IPS DF 6.9 (cell line): ENCODE data around the gene EFCAB9.

ENCODE experiments used
- DNase-seq: peaks from one replicate; pipeline ENCODE4 v3.0.0-alpha.2; 2013; ENCODE audit warnings: low read depth, low spot score
- H3K27ac ChIP-seq: one replicate; pipeline ENCODE4 v1.5.1; 2013; ENCODE audit warnings: low read length, control low read depth
- H3K27me3 ChIP-seq: 2 replicates; pipeline ENCODE4 v1.6.1; 2013; ENCODE audit warnings: mild to moderate bottlenecking, low read length; ENCODE audit not compliant: control insufficient read depth, insufficient read depth
- H3K36me3 ChIP-seq: 2 replicates; pipeline ENCODE4 v1.6.1; 2013; ENCODE audit warnings: low read length; ENCODE audit not compliant: control insufficient read depth, insufficient read depth
- H3K4me1 ChIP-seq: 2 replicates; pipeline ENCODE4 v1.6.1; 2013; ENCODE audit warnings: low read length; ENCODE audit not compliant: control insufficient read depth, insufficient read depth
- H3K4me3 ChIP-seq: 2 replicates; pipeline ENCODE4 v1.5.1; 2013; ENCODE audit warnings: mild to moderate bottlenecking, low read length
- H3K9me3 ChIP-seq: 2 replicates; pipeline ENCODE4 v1.6.1; 2013; ENCODE audit warnings: low read length, inconsistent platforms; ENCODE audit not compliant: control insufficient read depth, insufficient read depth
- WGBS: extraction: QIAGEN DNeasy Blood & Tissue Kit; methylation state at CpG from one replicate; pipeline ENCODE4 v1.1.7; 2013; ENCODE audit warnings: mixed read lengths, missing lambda C conversion rate; ENCODE audit not compliant: insufficient read length, insufficient coverage; 5-methylcytosine and 5-hydroxymethylcytosine counted together

The EFCAB9 gene

DNA sequence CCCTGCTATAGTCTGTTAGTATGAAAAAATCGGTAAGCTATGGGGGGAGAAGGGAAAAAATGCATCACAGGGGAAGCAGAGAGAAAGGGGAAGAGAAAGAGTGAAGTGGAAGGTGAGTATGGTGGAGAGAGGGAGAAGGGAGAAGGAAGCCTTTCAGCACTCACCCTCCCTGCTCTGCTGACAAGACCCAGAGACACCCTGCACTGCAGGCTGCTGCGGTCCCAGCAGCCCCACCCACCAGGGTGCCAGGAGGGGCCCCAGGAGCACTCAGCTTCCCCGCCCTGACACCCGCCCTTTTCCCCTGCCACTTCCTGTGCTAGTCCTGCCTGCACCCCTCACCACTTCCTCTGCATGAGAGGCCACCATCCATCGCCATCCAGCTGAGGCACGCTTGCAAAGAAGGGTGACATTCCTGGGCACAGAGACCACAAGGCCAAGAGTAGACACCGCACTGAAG is 18.7 kb upstream of the EFCAB9 start:
- Histone ChIP-seq H3K27ac (no peak overlapping the region), H3K36me3 (no peaks in the 10 kb centered on the region), H3K9me3 (no peaks in the 10 kb centered on the region), H3K4me1 (peaks cover 4% of the 10 kb centered on the region), H3K27me3 (no peaks in the 10 kb centered on the region), H3K4me3 (no peak overlapping the region)
- no peak for DNase-seq
- no CpG with 5 or more reads among the region's 7 CpGs for WGBS

- DNase-seq = no peak
- no peak overlapping the region for H3K27ac ChIP-seq
- no peaks in the 10 kb centered on the region for H3K9me3 ChIP-seq
- no CpG with 5 or more reads among the region's 7 CpGs for WGBS
- H3K27me3 ChIP-seq = no peaks in the 10 kb centered on the region
- H3K36me3 ChIP-seq = no peaks in the 10 kb centered on the region; the same call in 1 of the 2 replicates
- H3K4me3 ChIP-seq = no peak overlapping the region
- H3K4me1 ChIP-seq = peaks cover 5% of the 10 kb centered on the region
These were observed 16.8 kb upstream of the EFCAB9 start for GRCh38 chr5:172177176-172177575.

GRCh38 chr5:172178301-172178987 is 15.5 kb upstream of the EFCAB9 start:
- DNase-seq = no peak
- peaks cover 5% of the 10 kb centered on the region for H3K4me1 ChIP-seq

GRCh38 chr5:172178991-172179989 is 14.7 kb upstream of the EFCAB9 start:
- Histone ChIP-seq H3K27ac (no peak overlapping the region), H3K4me3 (no peak overlapping the region), H3K27me3 (no peaks in the 10 kb centered on the region), H3K36me3 (no peaks in the 10 kb centered on the region; the same call in 1 of the 2 replicates), H3K4me1 (peaks cover 5% of the 10 kb centered on the region), H3K9me3 (no peaks in the 10 kb centered on the region)
- DNase-seq = no peak
- WGBS = no CpG with 5 or more reads among the region's 18 CpGs

More at GRCh38 chr5:172178301-172178987, 15.5 kb upstream of the EFCAB9 start:
- Histone ChIP-seq H3K27ac (no peak overlapping the region), H3K27me3 (no peaks in the 10 kb centered on the region), H3K36me3 (no peaks in the 10 kb centered on the region; the same call in 1 of the 2 replicates), H3K9me3 (no peaks in the 10 kb centered on the region), H3K4me3 (no peak overlapping the region)
- WGBS = no CpG with 5 or more reads among the region's 18 CpGs

DNA sequence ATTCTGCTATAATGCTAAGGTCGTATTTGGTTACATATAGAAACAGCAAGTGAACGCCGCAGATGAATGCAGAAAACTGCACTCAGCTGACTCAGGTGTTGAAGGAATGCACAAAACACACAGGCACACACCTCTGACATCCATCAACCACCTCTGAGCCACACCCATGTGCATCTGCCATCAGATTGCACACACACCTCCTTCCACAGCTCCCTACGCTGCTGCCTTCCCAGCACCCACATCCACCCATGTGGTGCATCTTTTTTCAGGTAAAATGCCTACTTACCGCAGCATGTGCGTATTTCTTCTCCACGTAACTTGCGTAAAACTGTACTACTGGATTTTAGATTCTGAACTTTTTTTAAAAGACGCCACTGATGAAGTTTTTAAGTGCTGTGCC is 13.0 kb upstream of the EFCAB9 start:
- no peak for DNase-seq
- Histone ChIP-seq H3K27ac (no peak overlapping the region), H3K4me3 (no peak overlapping the region), H3K4me1 (peaks cover 3% of the 10 kb centered on the region), H3K9me3 (no peaks in the 10 kb centered on the region), H3K36me3 (no peaks in the 10 kb centered on the region; the same call in 1 of the 2 replicates), H3K27me3 (no peaks in the 10 kb centered on the region)
- WGBS = no CpG with 5 or more reads among the region's 9 CpGs

- Histone ChIP-seq H3K9me3 (no peaks in the 10 kb centered on the region), H3K27ac (no peak overlapping the region), H3K36me3 (no peaks in the 10 kb centered on the region; the same call in 1 of the 2 replicates), H3K27me3 (no peaks in the 10 kb centered on the region), H3K4me1 (peaks cover 3% of the 10 kb centered on the region), H3K4me3 (no peak overlapping the region)
- no peak for DNase-seq
- WGBS = no CpG with 5 or more reads among the region's 6 CpGs
These were observed 11.7 kb upstream of the EFCAB9 start for GRCh38 chr5:172182291-172182690.

DNA sequence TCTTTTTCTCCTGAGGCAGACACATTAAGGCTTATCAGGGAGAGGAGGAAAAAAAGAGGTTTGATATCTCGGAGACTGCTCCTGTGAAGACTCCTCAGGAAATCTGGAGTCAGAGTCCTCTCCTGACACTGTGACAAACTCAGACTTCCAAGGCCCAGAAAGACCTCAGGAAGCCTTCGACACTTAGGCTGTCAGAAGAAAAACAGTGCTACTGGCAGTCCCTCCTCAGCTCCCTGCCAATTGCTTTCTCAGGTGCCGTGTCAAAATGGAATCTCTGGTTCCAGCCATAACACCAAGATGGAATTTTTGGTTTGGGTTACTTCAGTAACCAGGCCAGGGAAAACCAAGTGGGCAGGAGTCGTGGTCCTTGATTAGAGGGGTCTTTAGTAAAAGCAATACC is 10.1 kb upstream of the EFCAB9 start:
- Histone ChIP-seq H3K4me3 (no peak overlapping the region), H3K27me3 (no peaks in the 10 kb centered on the region), H3K9me3 (no peaks in the 10 kb centered on the region), H3K4me1 (peaks cover 3% of the 10 kb centered on the region), H3K27ac (no peak overlapping the region), H3K36me3 (no peaks in the 10 kb centered on the region; the same call in 1 of the 2 replicates)
- DNase-seq = no peak
- no CpG with 5 or more reads among the region's 4 CpGs for WGBS

GRCh38 chr5:172185096-172185461 is 8.9 kb upstream of the EFCAB9 start:
- H3K4me3 ChIP-seq = no peak overlapping the region
- no peaks in the 10 kb centered on the region; the same call in 1 of the 2 replicates for H3K36me3 ChIP-seq
- no peaks in the 10 kb centered on the region for H3K9me3 ChIP-seq
- H3K27ac ChIP-seq = no peak overlapping the region
- no peaks in the 10 kb centered on the region for H3K27me3 ChIP-seq
- peaks cover 1% of the 10 kb centered on the region; the same call in 1 of the 2 replicates for H3K4me1 ChIP-seq
- no peak for DNase-seq
- WGBS = no CpG with 5 or more reads among the region's 10 CpGs

DNA sequence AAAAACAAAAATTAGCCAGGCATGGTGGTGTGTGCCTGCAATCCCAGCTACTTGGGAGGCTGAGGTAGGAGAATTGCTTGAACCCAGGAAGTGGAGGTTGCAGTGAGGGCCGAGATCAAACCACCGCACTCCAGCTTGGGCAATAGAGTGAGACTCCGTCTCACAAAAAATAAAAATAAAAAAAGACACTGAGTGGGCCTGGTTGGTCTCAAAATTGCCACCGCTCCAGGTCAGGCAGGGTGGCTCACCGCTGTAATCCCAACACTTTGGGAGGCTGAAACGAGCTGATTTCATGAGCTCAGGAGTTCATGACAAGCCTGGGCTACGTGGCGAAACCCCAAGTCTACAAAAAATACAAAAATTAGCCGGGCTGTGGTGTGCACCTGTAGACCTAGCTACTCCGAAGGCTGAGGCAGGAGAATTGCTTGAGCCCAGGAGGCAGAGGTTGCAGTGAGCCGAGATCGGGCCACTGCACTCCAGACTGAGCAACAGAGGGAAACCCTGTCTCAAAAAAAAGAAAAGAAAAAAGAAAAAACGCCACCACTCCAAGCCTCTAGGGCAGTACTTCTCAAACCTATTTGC is 7.8 kb upstream of the EFCAB9 start:
- no peak for DNase-seq
- no peaks in the 10 kb centered on the region for H3K27me3 ChIP-seq
- no peak overlapping the region for H3K4me3 ChIP-seq
- no peaks in the 10 kb centered on the region for H3K9me3 ChIP-seq
- H3K27ac ChIP-seq = no peak overlapping the region
- H3K4me1 ChIP-seq = no peaks in the 10 kb centered on the region
- WGBS = no CpG with 5 or more reads among the region's 13 CpGs
- no peaks in the 10 kb centered on the region for H3K36me3 ChIP-seq
